Spleen (tissue), 7 donors: Measurements from ENCODE around the gene PTPRG.

Experiments
- POLR2A ChIP-seq, 3 donors: fragments of 450-650 bp; IDR thresholded peaks; one replicate each; pipeline ENCODE4 v1.5.1; 2017; ENCODE audit warnings: antibody characterized with exemption in 3 of 3, mild to moderate bottlenecking in 1 of 3
- TF ChIP-seq, protein P1 (sequence below), 11 experiments: fragments of 200-600 bp in 7 of 11; fragments of 450-650 bp in 4 of 11; sonication (generic) in 4 of 11; IDR thresholded peaks in 8 of 11; conservative IDR thresholded peaks in 3 of 11; 1 replicate in 7 of 11; 2 replicates in 4 of 11; pipeline versions ENCODE4 v1.4.0 to v1.8.0; 2016 to 2021; ENCODE audit warnings: antibody characterized with exemption in 11 of 11, inconsistent platforms in 4 of 11, mild to moderate bottlenecking in 1 of 11
- donor health status: DM: no; HTN: no; CAD: no; lungs with moderate emphysema.
- donor health status: DM: no; HTN: no; CAD: no.
- donor health status: DM: no; HTN: no; CAD: no.

DNA sequence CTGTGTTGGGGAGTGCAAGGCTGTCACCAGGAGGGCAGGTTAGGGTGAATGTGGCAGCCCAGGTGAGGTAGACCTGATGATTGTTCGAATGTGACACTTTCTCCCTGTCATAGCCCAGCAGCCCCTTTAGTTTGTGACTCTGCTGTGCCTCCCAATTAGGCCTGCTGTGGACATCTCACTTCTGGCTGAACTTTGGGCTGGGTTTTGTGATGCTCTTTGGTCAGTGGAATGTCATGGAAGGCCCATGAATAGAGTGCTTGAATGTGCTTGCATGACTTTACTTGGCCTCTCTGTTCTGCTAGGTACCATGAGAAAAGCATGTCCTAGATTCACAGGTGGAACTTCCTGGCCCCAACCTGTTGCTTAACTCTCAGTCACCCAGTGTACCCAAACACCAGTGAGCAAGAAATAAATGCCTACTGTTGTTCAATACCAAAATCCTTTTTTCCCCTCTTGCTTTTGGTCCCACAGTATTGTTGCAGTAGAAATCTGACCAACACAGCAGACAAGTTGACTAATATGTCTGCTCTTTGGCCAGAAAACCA is 249.7 kb downstream of the PTPRG start:
- no peak for TF ChIP-seq POLR2A (IDR thresholded peaks at IDR 0.05)
- TF ChIP-seq, protein P1, sequence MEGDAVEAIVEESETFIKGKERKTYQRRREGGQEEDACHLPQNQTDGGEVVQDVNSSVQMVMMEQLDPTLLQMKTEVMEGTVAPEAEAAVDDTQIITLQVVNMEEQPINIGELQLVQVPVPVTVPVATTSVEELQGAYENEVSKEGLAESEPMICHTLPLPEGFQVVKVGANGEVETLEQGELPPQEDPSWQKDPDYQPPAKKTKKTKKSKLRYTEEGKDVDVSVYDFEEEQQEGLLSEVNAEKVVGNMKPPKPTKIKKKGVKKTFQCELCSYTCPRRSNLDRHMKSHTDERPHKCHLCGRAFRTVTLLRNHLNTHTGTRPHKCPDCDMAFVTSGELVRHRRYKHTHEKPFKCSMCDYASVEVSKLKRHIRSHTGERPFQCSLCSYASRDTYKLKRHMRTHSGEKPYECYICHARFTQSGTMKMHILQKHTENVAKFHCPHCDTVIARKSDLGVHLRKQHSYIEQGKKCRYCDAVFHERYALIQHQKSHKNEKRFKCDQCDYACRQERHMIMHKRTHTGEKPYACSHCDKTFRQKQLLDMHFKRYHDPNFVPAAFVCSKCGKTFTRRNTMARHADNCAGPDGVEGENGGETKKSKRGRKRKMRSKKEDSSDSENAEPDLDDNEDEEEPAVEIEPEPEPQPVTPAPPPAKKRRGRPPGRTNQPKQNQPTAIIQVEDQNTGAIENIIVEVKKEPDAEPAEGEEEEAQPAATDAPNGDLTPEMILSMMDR (IDR thresholded peaks at IDR 0.05 in 8 of 11, conservative IDR thresholded peaks at IDR 0.05 in 3 of 11) = no peak
